K562 (cell line): ENCODE data around the gene MYLIP. TPM values are rescaled to one million over a fixed set of nuclear protein-coding genes. Genes with fewer than 3 reads are reported as not detected.

Experiments used
- ARHGAP35 ChIP-seq: fragments of 450-650 bp; IDR thresholded peaks from 2 replicates; pipeline ENCODE4 v1.6.1; 2018; ENCODE audit not compliant: partially characterized antibody
- KDM4B ChIP-seq, 2 experiments: fragments of 450-650 bp in 1 of 2; sonication (generic) in 1 of 2; IDR thresholded peaks; 2 replicates each; pipeline ENCODE4 v1.6.1; 2016 to 2017; ENCODE audit warnings: borderline replicate concordance in 2 of 2, antibody characterized with exemption in 1 of 2, low read depth in 1 of 2, mild to moderate bottlenecking in 1 of 2
- MAX ChIP-seq: sonication (generic); formaldehyde crosslinking; IDR thresholded peaks from 2 replicates; pipeline ENCODE4 v1.9.0; 2022; ENCODE audit warnings: mild to moderate bottlenecking, missing genetic modification reagents
- ZBTB17 ChIP-seq: fragments of 450-650 bp; formaldehyde crosslinking; IDR thresholded peaks from 2 replicates; pipeline ENCODE4 v1.4.0; 2020; ENCODE audit warnings: mild to moderate bottlenecking
- ZNF395 ChIP-seq: fragments of 200-800 bp; sonication (Bioruptor generic); IDR thresholded peaks from 2 replicates; pipeline ENCODE4 v1.6.1; 2017; ENCODE audit warnings: missing genetic modification characterization, missing compliant biosample characterization
- ZNF449 ChIP-seq: fragments of 250-450 bp; sonication (Bioruptor Pico); IDR thresholded peaks from 2 replicates; pipeline ENCODE4 v1.8.0; 2022; ENCODE audit warnings: moderate library complexity, mild to moderate bottlenecking, inconsistent platforms
- polyA plus RNA-seq, 8 experiments: library from polyadenylated mRNA; depleted of rRNA in 4 of 8; stranded (reverse) in 5 of 8; unstranded in 3 of 8; fragments of >200 nt; fragmentation: Nextera tagmentation in 2 of 8; fragmentation: Illumina TruSeq in 1 of 8; extraction: Ambion mirVana in 2 of 8; extraction: Trizol in 1 of 8; gene quantifications; 2 replicates each; pipeline versions ENCODE4 v1.2.1 to v1.2.3, GENCODE V29; 2011 to 2014; ENCODE audit warnings: inconsistent platforms in 1 of 8, missing spikeins in 1 of 8
- total RNA-seq, 7 experiments: library from RNA; depleted of rRNA in 6 of 7; stranded (reverse); fragments of >200 nt in 6 of 7; fragmentation: Illumina TruSeq in 2 of 7; extraction: Trizol in 2 of 7; gene quantifications; 2 replicates each; pipeline versions ENCODE4 v1.2.1 to v1.2.3, GENCODE V29; 2011 to 2021; ENCODE audit warnings: low replicate concordance in 1 of 7
- TF ChIP-seq, protein P1 (sequence below): fragments of 250-450 bp; sonication (Bioruptor Pico); IDR thresholded peaks from 2 replicates; pipeline ENCODE4 v1.4.0; 2020

MYLIP gene
- total and polyA plus RNA-seq, 9 of the 15 experiments (the other 6 are each of a cell fraction or from before 2014, with no cell fraction given) = 10.8 to 43.5 (median 31.5) TPM

DNA sequence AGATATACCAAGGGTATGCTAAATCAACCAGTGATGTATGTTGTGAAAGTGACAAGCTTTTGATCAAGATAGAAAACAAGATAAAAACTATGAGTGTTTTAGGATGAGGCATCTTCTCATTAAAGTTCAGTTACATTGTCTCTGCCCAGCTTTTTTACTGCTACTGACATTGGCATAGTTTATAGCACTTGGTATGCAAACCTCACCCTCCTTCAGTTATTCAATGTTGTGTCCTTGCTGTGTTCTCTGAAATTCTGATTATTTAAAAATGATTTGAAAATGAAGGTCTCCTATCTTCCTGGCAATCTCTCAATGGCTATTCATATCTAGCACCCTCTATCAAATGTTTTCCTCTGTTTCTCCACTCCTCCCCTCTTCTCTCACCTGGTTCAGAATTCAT, 6.7 kb upstream of the MYLIP start (continued):
- TF ChIP-seq, protein P1, sequence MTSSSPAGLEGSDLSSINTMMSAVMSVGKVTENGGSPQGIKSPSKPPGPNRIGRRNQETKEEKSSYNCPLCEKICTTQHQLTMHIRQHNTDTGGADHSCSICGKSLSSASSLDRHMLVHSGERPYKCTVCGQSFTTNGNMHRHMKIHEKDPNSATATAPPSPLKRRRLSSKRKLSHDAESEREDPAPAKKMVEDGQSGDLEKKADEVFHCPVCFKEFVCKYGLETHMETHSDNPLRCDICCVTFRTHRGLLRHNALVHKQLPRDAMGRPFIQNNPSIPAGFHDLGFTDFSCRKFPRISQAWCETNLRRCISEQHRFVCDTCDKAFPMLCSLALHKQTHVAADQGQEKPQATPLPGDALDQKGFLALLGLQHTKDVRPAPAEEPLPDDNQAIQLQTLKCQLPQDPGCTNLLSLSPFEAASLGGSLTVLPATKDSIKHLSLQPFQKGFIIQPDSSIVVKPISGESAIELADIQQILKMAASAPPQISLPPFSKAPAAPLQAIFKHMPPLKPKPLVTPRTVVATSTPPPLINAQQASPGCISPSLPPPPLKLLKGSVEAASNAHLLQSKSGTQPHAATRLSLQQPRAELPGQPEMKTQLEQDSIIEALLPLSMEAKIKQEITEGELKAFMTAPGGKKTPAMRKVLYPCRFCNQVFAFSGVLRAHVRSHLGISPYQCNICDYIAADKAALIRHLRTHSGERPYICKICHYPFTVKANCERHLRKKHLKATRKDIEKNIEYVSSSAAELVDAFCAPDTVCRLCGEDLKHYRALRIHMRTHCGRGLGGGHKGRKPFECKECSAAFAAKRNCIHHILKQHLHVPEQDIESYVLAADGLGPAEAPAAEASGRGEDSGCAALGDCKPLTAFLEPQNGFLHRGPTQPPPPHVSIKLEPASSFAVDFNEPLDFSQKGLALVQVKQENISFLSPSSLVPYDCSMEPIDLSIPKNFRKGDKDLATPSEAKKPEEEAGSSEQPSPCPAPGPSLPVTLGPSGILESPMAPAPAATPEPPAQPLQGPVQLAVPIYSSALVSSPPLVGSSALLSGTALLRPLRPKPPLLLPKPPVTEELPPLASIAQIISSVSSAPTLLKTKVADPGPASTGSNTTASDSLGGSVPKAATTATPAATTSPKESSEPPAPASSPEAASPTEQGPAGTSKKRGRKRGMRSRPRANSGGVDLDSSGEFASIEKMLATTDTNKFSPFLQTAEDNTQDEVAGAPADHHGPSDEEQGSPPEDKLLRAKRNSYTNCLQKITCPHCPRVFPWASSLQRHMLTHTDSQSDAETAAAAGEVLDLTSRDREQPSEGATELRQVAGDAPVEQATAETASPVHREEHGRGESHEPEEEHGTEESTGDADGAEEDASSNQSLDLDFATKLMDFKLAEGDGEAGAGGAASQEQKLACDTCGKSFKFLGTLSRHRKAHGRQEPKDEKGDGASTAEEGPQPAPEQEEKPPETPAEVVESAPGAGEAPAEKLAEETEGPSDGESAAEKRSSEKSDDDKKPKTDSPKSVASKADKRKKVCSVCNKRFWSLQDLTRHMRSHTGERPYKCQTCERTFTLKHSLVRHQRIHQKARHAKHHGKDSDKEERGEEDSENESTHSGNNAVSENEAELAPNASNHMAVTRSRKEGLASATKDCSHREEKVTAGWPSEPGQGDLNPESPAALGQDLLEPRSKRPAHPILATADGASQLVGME = no peak
- TF ChIP-seq MAX (CRISPR knock-in tag) (no peak), KDM4B (IDR thresholded peaks at IDR 0.05; ENCODE audit: borderline replicate concordance in 2 of 2, low read depth in 1 of 2) (no peak), ZBTB17 (CRISPR knock-in tag) (no peak), ZNF395 (CRISPR knock-in tag) (no peak), ZNF449 (CRISPR knock-in tag) (no peak), ARHGAP35 (no peak)
